H1 (cell line): Measurements from ENCODE around the gene PRDM1.

Experiments used
- EGR1 ChIP-seq: IDR thresholded peaks from 2 replicates; pipeline ENCODE4 v1.6.1; 2011; ENCODE audit warnings: low read depth, low read length, borderline replicate concordance
- EP300 ChIP-seq, 2 experiments: IDR thresholded peaks; 1 replicate in 1 of 2; 2 replicates in 1 of 2; pipeline ENCODE4 v1.6.1; 2011 to 2012; ENCODE audit warnings: low read depth in 2 of 2, low read length in 2 of 2, mild to moderate bottlenecking in 2 of 2, borderline replicate concordance in 1 of 2, inconsistent platforms in 1 of 2, moderate library complexity in 1 of 2
- TF ChIP-seq, protein P1 (sequence below), 3 experiments: IDR thresholded peaks; 1 replicate in 2 of 3; 2 replicates in 1 of 3; pipeline versions ENCODE4 v1.5.1 to v1.6.1; 2011; ENCODE audit warnings: low read length in 3 of 3, mild to moderate bottlenecking in 3 of 3, inconsistent platforms in 2 of 3, low read depth in 1 of 3, moderate library complexity in 1 of 3; ENCODE audit not compliant: insufficient read depth in 1 of 3; ENCODE audit errors: control extremely low read depth in 1 of 3

DNA sequence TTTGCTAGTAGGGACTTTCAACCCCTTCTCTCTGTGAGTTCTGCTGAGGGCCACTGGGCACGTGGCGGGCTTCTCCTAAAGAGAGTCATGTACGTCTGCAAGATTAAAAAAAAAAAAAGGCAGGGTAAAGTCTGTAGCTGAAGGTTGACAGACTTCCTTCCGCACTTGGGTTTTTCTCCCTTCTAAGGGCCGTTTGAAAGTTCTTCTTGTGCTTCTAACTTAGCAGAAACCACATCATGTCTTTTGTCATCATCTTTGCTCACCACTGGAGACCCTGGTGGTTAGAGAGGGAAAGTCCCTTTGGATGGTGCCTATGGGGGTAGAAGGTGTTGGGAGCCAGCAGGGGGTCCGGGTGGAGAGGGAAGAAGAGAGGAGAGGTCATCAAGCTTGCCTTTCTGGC lies 31.4 kb downstream of the PRDM1 start:
- TF ChIP-seq, protein P1, sequence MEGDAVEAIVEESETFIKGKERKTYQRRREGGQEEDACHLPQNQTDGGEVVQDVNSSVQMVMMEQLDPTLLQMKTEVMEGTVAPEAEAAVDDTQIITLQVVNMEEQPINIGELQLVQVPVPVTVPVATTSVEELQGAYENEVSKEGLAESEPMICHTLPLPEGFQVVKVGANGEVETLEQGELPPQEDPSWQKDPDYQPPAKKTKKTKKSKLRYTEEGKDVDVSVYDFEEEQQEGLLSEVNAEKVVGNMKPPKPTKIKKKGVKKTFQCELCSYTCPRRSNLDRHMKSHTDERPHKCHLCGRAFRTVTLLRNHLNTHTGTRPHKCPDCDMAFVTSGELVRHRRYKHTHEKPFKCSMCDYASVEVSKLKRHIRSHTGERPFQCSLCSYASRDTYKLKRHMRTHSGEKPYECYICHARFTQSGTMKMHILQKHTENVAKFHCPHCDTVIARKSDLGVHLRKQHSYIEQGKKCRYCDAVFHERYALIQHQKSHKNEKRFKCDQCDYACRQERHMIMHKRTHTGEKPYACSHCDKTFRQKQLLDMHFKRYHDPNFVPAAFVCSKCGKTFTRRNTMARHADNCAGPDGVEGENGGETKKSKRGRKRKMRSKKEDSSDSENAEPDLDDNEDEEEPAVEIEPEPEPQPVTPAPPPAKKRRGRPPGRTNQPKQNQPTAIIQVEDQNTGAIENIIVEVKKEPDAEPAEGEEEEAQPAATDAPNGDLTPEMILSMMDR (IDR thresholded peaks at IDR 0.05; ENCODE audit: control extremely low read depth in 1 of 3, insufficient read depth in 1 of 3, low read depth in 1 of 3, low read length in 3 of 3), result no peak
- TF ChIP-seq EGR1 (no peak), EP300 (IDR thresholded peaks at IDR 0.05; ENCODE audit: borderline replicate concordance in 1 of 2, low read depth in 2 of 2, low read length in 2 of 2) (no peak)
